Eye (tissue), 1 donor: Measurements from ENCODE around the gene CD79B.

Experiments used
- DNase-seq: peaks from one replicate; pipeline ENCODE4 v3.0.0-alpha.2; 2015

Gene CD79B

DNA sequence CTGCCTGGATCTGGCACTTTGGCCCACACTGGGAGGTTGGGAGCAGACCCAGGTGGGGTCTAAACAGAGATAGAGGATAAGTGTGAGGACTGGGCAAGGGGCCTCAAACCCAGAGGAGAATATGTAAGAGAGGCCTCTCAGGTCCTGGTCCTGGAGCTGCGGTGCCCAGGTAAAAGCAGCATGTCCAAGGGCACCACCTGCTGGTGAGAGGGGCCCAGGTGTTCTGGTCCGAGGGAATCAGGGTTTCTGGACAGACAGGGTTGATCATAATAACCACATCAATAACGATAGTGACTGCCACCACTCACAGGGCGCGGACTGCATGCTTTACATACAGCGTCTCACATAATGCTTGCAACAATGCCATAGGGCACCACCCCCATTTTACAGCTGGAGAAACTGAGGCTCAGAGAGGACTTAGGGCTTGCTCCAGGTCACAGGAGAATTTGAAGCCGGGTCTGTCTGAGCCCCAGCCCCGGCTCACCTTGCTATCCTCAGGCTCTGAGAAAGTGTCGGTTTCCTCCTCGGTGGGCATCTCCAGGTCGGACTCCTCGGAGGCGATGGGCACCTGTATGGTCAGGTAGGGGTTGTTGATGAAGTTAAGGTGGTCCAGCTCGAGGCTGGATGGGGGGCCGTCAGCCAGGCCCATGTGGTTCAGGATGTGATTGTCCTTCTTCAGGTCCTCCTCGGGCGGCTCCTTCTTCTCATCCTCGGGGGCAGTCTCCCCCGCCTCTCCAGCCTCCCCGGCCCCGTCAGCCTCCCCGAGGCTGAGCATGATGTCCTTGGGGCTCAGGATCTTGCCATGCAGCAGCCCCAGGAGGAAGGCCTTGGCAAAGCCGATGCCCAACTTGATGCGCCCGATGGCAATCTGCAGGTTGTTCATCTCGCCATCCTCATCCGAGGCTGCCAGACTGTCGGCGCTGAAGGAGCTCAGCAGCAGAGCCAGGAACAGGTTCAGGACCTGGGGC, 19.1 kb upstream of the CD79B start:
- DNase-seq, result no peak

DNA sequence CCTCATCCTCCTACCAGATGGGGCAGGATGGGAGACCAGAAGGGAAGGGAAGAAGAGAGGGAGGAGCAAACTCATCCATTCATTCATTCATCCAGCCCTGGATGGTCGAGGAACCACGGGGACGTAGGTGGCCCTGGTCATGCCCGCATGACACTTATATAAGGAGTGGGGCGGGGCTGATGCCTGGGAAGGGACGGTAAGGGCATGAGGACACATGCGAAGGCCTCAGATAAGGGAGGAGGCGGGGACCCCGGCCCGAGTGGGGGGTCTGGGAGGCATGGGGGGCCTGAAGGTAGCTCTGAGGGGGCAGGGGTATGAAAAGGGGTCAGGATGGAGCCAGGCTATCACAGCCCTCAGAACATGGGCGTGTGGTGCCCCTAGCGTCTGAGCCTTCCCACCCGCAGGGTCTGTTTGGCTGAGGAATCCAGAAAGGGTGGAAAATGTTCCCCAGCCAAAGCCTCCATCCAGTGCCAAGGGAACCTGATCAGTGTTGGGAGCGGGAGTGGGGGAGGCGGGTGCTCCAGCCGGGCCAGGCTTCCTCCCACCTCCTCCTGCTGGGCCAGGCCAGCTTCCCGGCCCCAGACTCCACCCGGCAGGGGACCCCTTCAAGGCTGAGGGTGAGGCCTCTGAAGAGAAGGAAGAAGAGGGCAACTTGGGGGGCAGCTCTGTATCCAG, 17.6 kb upstream of the CD79B start:
- DNase-seq, result no peak

GRCh38 chr17:63948521-63948920, 16.4 kb upstream of the CD79B start:
- DNase-seq, result no peak

DNA sequence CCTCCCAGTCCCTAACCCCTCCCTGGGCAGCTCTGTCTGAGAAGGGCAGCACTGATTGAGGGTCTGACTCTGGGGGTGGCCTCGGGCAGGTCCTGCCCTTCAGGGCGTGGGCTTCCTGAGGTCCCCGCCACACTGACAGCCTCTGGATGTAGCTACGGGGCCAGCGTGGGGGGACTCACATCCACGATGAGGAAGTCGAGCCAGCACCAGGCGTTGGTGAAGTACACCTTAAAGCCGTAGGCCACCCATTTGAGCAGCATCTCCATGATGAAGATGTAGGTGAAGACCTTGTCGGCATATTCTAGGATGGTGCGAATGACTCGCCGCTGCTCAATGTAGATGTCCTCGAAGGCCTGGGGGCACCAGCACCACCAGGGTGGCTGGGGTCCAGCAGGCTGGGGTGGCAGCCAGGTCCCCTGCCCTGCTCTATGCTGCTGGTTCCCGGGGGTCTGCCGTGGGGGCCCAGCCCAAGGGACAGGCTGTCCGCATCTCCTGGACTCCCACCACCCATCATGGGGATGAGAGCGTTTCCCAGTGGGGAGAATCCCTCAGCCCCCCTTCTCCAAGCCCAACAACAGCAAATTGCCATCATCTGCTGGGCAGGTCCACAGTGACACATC, 15.7 kb upstream of the CD79B start:
- DNase-seq, result no peak

GRCh38 chr17:63946440-63947363, 14.6 kb upstream of the CD79B start:
- peak; percentile 66 for DNase-seq

GRCh38 chr17:63945784-63946439, 13.8 kb upstream of the CD79B start:
- DNase-seq, result peak; percentile 16

- no peak for DNase-seq
Measured at GRCh38 chr17:63944736-63945499, 12.8 kb upstream of the CD79B start.

DNA sequence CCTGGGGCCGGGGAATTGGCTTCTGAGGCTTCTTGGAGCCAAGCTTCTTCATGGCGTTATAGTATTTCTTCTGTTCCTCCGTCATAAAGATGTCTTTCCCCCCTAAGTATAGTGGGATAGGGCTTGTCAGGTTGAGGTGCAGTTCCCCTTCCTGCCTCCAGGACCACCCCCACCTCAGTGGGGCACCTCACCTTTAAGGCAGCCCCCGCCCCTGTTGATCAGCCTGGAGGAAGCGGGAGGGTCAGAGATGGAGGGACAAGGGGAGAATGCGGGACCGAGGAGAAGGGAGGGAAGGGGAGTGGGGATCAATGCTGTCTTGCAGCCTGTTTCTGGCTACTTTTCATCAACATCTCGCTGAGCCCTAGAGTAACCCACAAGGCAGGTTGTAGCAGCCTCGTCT, 11.6 kb upstream of the CD79B start:
- no peak for DNase-seq

DNA sequence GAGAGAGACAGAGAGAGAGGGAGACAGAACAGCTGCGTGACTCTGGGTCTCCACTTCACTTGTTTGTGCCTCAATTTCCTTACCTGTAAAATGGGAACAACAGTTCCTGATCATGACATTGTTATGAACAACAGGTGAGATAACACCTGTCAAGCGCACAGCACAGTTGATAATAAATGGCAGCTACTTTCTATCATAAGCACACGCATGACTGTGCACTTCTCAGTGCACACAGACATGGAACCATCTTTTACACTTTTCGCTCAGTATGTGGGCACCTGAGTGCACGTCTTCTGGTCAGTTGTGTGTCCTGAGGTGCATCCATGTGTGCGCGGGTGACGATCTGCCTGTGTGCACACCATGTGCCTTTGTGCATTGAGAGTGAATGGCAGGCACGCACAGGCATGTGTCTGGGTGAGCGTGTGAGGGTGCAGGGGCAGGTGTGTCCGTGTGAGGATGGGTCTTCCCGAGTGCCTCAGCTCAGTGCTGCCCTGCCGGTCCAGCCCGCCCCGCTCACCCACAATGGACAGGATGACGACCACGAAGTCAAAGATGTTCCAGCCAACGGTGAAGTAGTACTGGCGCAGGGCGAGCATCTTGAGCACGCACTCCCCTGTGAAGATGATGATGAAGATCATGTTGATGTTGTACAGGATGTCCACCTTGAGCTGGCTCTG, 10.3 kb upstream of the CD79B start:
- DNase-seq, result no peak

DNA sequence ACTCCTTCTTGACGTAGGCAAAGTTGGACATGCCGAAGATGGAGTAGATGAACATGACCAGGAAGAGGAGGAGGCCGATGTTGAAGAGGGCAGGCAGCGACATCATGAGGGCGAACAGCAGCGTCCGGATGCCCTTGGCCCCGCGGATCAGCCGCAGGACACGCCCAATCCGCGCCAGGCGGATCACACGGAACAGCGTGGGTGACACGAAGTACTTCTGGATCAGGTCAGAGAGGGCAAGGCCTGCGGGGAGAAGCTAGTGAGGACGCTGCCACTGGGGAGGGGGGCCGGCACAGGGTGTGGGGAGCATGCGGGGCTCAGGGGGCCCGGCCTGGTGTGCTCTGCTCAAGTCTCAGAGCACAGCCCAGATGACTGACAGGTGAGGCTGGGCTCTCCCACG, 9.6 kb upstream of the CD79B start:
- no peak for DNase-seq

- no peak for DNase-seq
Measured at GRCh38 chr17:63941162-63941561, 9.0 kb upstream of the CD79B start.

DNA sequence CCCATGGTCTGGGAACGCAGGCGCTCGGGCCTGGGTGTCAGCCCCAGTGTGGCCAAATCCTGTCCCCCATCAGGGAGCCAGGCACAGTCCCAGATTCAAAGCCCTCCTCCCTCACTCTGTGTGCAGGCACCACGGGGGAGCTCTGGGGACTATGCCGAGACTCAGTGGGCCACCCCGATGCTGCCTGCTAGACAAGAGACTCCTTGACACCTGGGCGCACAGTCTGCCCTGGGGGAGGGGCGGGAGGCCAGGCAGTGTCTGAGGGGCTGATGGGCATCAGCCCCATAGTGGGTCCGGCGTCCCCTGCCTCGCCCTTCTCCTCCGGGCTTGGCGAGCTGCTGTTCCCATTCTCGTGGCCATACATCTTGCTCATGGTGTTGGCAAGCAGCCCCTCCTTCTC, 8.5 kb upstream of the CD79B start:
- no peak for DNase-seq

DNA sequence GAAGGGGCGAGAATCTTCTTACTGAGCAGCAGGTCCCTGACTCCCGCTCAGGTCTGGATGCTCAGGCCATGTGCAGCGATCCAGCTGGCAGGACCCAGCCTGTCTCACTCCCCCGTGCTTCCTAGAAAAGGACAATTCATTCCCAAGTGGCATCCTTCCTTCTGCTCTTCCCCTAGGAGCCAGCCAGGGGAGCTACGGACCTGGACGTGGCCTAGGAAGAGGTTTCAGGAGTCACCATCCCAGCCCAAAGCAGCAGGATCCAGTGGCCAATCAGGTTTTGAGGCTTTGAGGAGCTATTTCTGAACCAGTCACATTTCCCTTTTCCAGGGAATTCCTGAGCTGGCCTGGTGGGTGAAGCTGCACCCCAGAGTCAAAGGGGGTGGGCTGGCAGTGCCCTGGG, 7.8 kb upstream of the CD79B start:
- no peak for DNase-seq

GRCh38 chr17:63939401-63939800, 7.3 kb upstream of the CD79B start:
- DNase-seq, result no peak

- DNase-seq, result no peak
Measured at GRCh38 chr17:63937920-63938319, 5.8 kb upstream of the CD79B start.

DNA sequence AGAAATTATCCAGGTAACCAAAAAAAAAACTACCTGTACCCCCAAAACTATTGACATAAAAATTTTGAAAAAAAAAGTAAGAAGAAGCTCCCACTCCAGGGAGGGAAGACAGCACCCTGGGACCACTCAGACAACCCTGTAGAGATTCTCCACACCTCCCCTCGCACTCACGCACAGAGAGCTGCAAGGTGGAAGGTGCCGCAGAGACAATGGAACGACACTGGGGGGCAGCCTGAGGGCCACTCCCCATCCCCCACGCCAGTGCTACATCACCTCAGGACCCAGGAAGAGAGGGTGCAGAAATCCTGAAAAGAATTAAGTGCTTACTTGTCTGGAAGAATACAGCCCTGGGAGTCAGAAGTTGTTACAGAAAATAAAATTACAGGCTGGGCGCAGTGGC, 5.2 kb upstream of the CD79B start:
- DNase-seq, result no peak

- no peak for DNase-seq
Measured at GRCh38 chr17:63934183-63935112, 2.3 kb upstream of the CD79B start.

DNA sequence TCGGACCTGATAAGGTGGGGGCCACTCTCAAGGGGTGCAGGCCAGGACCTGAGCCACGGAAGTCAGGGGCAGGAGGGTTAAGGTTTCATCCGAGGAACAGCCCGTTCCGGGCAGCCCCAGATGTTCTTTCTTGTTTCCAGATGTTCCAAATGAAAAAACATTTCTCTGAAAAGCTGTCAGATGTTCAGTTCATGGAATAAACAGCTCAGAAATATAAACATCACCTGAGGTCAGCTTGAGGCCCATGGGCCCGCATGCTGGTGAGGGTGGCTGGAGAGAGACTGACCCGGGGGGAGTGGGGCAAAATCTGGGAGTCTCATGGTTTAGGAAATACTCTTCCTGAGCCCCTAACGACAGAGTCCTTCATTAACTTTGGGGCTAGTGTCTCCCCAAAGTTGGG, 1.5 kb upstream of the CD79B start:
- no peak for DNase-seq

- no peak for DNase-seq
Measured at GRCh38 chr17:63932721-63933120, 590 bp upstream of the CD79B start.
